Activated CD4-positive, alpha-beta T cell treated with anti-CD3 and anti-CD28 coated beads, Interleukin-10, Interleukin-2, amounts not matched to agents 100 ng/mL and 50 ng/mL, durations not matched to agents 16 hours and 8 hours (primary cell): ENCODE results near the gene APBB3.
A peak's percentile ranks its signal among the peaks of the same experiment; 100 is the strongest.

ENCODE experiments used
- DNase-seq: peaks from one replicate; pipeline ENCODE4 v3.0.0-alpha.2; 2020

APBB3 gene

GRCh38 chr5:140550147-140551079, 14.0 kb downstream of the APBB3 start:
- DNase-seq = no peak

- DNase-seq = no peak
Measured at GRCh38 chr5:140549237-140550144, 14.9 kb downstream of the APBB3 start.

- no peak for DNase-seq
Measured at GRCh38 chr5:140548791-140549190, 15.6 kb downstream of the APBB3 start.

DNA sequence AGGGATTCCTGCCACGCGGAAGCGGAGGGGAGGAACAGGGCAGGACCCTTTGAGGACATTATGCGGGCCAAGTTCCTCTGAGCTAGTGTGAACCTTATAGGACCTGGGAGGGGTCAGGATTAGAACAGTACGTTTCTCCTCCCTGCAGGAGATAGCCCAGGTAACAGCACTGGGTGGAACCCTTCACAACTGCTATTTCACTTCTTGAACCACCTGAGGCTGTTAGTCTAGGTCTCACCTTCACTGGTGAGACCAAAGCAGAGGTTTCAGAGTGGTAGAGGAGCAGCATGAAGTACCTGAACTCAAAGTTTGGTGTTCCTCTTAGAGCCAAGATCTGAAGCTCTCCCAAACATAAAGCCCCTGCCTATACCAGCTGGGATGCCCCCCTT, 16.1 kb downstream of the APBB3 start:
- no peak for DNase-seq

- DNase-seq = peak; percentile 89
Measured at GRCh38 chr5:140547508-140548299, 16.7 kb downstream of the APBB3 start, which contains the start of gene EIF4EBP3. Gene EIF4EBP3, plus strand, starts transcription at chr5:140547662. Its CDS starts 76 bp downstream, at chr5:140547738.

DNA sequence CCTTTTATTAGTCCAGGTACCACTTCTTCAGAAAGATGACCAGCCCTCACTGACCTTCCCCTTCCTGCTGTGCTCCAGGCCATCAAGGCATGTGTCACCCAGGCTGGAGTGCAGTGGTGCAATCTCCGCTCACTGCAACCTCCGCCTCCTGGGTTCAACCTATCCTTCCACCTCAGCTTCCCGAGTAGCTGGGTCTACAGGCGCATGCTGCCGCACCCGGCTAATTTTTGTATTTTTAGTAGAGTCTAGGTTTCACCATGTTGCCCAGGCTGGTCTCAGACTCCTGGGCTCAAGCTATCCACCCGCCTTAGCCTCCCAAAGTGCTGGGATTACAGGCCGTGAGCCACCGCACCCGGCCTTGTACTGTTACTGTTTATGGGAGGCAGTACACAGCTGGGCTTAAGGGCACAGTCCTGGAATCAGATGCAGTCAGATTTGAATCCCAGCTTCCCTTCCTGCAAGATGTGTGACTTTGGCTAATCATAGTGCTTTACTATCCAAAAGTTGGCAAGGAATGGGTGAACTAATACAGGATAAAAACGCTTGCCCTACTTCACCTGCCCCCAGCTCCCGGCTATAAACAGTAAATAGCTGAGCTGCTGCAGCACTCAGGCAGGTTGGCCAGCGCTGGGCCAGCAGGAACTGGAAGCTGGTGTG, 17.4 kb downstream of the APBB3 start:
- DNase-seq = no peak

DNA sequence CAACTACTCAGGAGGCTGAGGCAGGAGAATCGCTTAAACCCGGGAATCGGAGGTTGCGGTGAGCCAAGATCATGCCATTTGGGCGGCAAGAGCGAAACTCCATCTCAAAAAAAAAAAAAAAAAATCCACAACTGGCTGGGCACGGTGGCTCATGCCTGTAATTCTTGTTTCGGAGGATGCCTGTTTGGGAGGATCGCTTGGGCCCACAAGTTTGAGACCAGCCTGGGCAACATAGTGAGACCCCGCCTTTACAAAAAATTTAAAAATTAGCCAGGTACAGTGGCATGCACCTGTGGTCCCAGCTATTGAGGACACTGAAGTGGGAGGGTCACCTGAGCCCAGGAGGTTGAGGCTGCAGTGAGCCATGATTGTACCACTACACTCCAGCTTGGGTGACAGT, 18.8 kb downstream of the APBB3 start:
- DNase-seq = no peak

DNA sequence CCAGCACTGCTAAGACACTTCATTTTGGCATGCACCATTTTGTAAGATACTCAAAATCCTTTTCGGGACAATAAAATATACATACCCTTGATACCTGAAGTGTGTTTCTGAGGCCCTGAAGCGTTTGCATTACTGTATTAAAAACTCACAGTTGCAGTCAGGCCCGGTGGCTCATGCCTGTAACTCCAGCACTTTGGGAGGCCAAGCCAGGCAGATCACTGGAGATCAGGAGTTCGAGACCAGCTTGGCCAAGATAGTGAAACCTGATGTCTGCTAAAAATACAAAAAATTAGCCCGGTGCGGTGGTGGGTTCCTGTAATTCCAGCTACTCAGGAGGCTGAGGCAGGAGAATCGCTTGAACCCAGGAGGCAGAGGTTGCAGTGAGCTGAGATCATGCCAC, 19.4 kb downstream of the APBB3 start:
- DNase-seq = no peak

DNA sequence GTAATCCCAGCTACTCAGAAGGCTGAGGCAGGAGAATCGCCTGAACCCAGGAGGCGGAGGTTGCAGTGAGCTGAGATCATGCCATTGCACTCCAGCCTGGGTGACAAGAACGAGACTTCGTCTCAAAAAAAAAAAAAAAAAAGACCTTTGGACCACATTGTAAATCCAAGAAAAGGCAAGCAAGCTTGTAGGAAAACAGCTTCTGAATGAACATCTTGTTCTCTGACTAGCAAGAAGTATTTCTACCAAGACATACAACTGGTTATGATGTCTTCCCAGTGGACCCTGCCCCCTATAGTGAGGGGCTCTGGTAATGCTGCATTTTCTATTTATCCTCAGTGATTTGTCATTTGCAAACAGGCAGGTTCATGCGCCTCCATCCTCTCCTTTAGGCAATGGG, 21.4 kb downstream of the APBB3 start:
- no peak for DNase-seq

DNA sequence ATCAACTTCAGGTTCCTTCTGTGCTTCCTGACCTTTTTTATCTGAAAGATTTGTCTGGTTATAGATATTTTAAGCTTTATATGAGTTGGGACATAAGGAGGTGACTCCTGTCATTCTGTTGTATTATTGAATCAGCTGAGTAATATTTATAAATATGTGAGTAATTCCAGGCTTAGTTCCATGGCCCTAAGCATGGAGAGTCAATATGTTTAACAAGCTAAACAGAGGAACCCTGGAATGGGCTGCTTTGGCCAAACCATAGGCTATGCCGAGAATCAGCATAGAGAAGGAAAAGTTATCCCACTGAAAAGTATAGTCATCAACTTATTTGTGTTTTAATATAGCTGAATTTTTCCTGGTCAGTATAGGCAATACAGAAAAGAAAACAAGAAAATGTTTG, 24.2 kb downstream of the APBB3 start:
- no peak for DNase-seq

- no peak for DNase-seq
Measured at GRCh38 chr5:140524003-140524402, 40.4 kb downstream of the APBB3 start.

GRCh38 chr5:140513124-140513523, 51.3 kb downstream of the APBB3 start:
- no peak for DNase-seq

GRCh38 chr5:140509898-140510297, 54.5 kb downstream of the APBB3 start:
- DNase-seq = no peak
